ENCODE measurements around the gene GFRA1. TPM values are rescaled to one million over a fixed set of nuclear protein-coding genes. Genes with fewer than 3 reads are reported as not detected.

The GFRA1 gene
- total and polyA plus RNA-seq, 2 donors (not counting 3 experiments of a cell fraction or from before 2014, with no cell fraction given), result 0.22 to 0.88 TPM

DNA sequence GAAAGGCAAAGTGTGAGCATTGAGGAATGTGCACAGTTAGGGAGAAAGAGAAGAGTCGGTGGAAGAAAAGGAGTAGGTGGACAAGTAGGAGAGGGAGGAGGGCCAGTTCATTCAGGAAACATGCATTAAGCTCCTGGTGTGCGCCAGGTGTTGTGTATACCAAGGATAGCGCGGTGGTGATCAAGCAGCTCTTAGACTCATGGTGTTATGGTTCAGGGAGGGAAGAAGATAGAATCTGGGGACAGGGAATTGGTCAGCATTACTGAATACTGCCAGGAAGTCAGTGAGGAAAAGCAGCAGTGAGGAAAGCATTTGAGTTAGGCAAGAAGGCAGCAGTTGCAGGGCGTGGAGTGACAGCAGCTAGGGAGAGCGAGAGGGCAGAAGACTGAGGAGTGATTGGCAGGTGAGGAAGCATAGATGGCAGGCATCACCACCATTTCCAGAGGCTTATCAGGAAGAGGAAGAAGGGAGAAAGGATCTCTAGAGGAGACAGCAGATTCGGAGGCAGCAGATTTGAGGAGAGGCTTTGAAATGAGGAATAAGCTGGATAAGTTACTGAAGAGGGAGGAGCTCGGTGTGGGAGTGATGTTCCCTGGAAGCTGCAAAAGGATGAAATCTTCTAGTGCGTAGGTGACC lies 265.6 kb downstream of the GFRA1 start:
- POLR2A ChIA-PET, result no interaction called here

More for the DNA sequence above, 265.6 kb downstream of the GFRA1 start:
- Histone ChIP-seq H3K9me3 (replicated peaks; ENCODE audit: control insufficient read depth, insufficient read depth, low read length) (no peaks in the 10 kb centered on the region), H4K20me1 (replicated peaks; ENCODE audit: control insufficient read depth, extremely low read depth, insufficient read depth, low read length) (no peaks in the 10 kb centered on the region), H3K9ac (replicated peaks; ENCODE audit: extremely low read depth, insufficient read depth, low read length) (no peak overlapping the region), H3K36me3 (ENCODE audit: control insufficient read depth in 2 of 2, extremely low read depth in 1 of 2, insufficient read depth in 2 of 2, low read length in 2 of 2) (no peaks in the 10 kb centered on the region), H3K4me1 (ENCODE audit: control insufficient read depth, extremely low read depth, insufficient read depth, low read length) (no peaks in the 10 kb centered on the region), H3K27me3 (ENCODE audit: control insufficient read depth in 2 of 2, insufficient read depth in 2 of 2, low read length in 2 of 2) (no peaks in the 10 kb centered on the region), H3K4me2 (ENCODE audit: insufficient read depth, low read length) (no peak overlapping the region), H3K79me2 (ENCODE audit: control insufficient read depth, insufficient read depth, low read length) (no peaks in the 10 kb centered on the region), H3K4me3 (replicated peaks in 1 of 3; ENCODE audit: insufficient read depth in 1 of 3, low read depth in 1 of 3, low read length in 3 of 3) (no peak overlapping the region), H2AFZ (ENCODE audit: low read depth, low read length) (no peak overlapping the region), H3K9me1 (replicated peaks; ENCODE audit: control insufficient read depth, extremely low read depth, insufficient read depth, low read length) (no peaks in the 10 kb centered on the region), H3K27ac (ENCODE audit: insufficient read depth, low read depth, low read length) (no peak overlapping the region)
- TF ChIP-seq, protein P1, sequence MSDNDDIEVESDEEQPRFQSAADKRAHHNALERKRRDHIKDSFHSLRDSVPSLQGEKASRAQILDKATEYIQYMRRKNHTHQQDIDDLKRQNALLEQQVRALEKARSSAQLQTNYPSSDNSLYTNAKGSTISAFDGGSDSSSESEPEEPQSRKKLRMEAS (IDR thresholded peaks at IDR 0.05; ENCODE audit: insufficient read depth, insufficient read length), result no peak
- TF ChIP-seq MYC (IDR thresholded peaks at IDR 0.05; ENCODE audit: low read depth, low read length) (no peak), FOS (IDR thresholded peaks at IDR 0.05; ENCODE audit: borderline replicate concordance, insufficient read depth, low read length) (no peak), EZH2 (IDR thresholded peaks at IDR 0.05; ENCODE audit: borderline replicate concordance, low read depth, low read length, severe bottlenecking) (no peak), POLR2AphosphoS5 (IDR thresholded peaks at IDR 0.05; ENCODE audit: insufficient read depth, low read depth, low read length) (no peak), GATA2 (IDR thresholded peaks at IDR 0.05; ENCODE audit: insufficient read depth, insufficient read length, low read depth, low read length) (no peak), POLR2A (IDR thresholded peaks at IDR 0.05; ENCODE audit: low read depth, low read length) (no peak), JUN (IDR thresholded peaks at IDR 0.05; ENCODE audit: borderline replicate concordance, insufficient read depth, insufficient read length, low read depth) (no peak)
- TF ChIP-seq, protein P2, sequence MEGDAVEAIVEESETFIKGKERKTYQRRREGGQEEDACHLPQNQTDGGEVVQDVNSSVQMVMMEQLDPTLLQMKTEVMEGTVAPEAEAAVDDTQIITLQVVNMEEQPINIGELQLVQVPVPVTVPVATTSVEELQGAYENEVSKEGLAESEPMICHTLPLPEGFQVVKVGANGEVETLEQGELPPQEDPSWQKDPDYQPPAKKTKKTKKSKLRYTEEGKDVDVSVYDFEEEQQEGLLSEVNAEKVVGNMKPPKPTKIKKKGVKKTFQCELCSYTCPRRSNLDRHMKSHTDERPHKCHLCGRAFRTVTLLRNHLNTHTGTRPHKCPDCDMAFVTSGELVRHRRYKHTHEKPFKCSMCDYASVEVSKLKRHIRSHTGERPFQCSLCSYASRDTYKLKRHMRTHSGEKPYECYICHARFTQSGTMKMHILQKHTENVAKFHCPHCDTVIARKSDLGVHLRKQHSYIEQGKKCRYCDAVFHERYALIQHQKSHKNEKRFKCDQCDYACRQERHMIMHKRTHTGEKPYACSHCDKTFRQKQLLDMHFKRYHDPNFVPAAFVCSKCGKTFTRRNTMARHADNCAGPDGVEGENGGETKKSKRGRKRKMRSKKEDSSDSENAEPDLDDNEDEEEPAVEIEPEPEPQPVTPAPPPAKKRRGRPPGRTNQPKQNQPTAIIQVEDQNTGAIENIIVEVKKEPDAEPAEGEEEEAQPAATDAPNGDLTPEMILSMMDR (IDR thresholded peaks at IDR 0.05; ENCODE audit: extremely low read depth in 1 of 2, insufficient read depth in 1 of 2, low read depth in 1 of 2, low read length in 2 of 2), result no peak
- intact Hi-C loops (cut with micrococcal nuclease), result no loop called here
- no TSS peak for BruUV-seq (replicated peaks)
- CTCF ChIA-PET, result interaction anchor here (1.3 kb wide), 1 partner anchor 59 kb away, joined by 4 read pairs; no protein-coding TSS in a partner anchor
- FAIRE-seq (no peak), DNase-seq (ENCODE audit: low read depth, low spot score) (no peak)
- dilution Hi-C loops (cut with MboI; ENCODE audit: extremely low pct_ligation_motif_present, low sequenced_read_pairs), result no loop called here

Other genes with a start within 250 kb of the GFRA1 start
- gene CCDC172, start 51.2 kb upstream of the GFRA1 start, total RNA-seq, result not detected in 2 replicates
- gene CCDC172, start 51.2 kb upstream of the GFRA1 start, polyA plus RNA-seq, result not detected in 2 replicates
- gene PNLIPRP3, start 154.6 kb upstream of the GFRA1 start, total RNA-seq, result not detected in 2 replicates
- gene PNLIPRP3, start 154.6 kb upstream of the GFRA1 start, polyA plus RNA-seq, result not detected in 2 replicates